Measurements from ENCODE around the gene SLC46A1. TPM values are rescaled to one million over a fixed set of nuclear protein-coding genes. Genes with fewer than 3 reads are reported as not detected.

The SLC46A1 gene
- total RNA-seq, 1 donor from 2014 or later, result 2.7 TPM

- intact Hi-C loops (cut with DNase I), result no loop called here
- no peak for DNase-seq (ENCODE audit: low spot score)
Measured at GRCh38 chr17:28385406-28385805, 20.6 kb downstream of the SLC46A1 start.

- no peak for DNase-seq (ENCODE audit: low spot score)
- intact Hi-C loops (cut with DNase I), result no loop called here
Measured at GRCh38 chr17:28385037-28385400, 21.0 kb downstream of the SLC46A1 start.

- intact Hi-C loops (cut with DNase I), result no loop called here
- no peak for DNase-seq (ENCODE audit: low spot score)
Measured at GRCh38 chr17:28384281-28385036, 21.6 kb downstream of the SLC46A1 start.

GRCh38 chr17:28381141-28381825 is 24.7 kb downstream of the SLC46A1 start:
- no peak for DNase-seq (ENCODE audit: low spot score)
- intact Hi-C loops (cut with DNase I), result no loop called here

- intact Hi-C loops (cut with DNase I), result no loop called here
- no peak for DNase-seq (ENCODE audit: low spot score)
Measured at GRCh38 chr17:28379814-28380801, 25.9 kb downstream of the SLC46A1 start.

- peak; percentile 60 for DNase-seq (ENCODE audit: low spot score)
- intact Hi-C loops (cut with DNase I), result loop anchor here (5.0 kb wide), 1 partner anchor 36 kb away; the partner anchor contains the start of genes IFT20 and TNFAIP1
Measured at GRCh38 chr17:28372945-28373274, 33.1 kb downstream of the SLC46A1 start.

GRCh38 chr17:28372203-28372944 is 33.6 kb downstream of the SLC46A1 start:
- DNase-seq (ENCODE audit: low spot score), result no peak
- intact Hi-C loops (cut with DNase I), result loop anchor here (5.0 kb wide), 1 partner anchor 35 kb away; the partner anchor contains the start of genes IFT20 and TNFAIP1

GRCh38 chr17:28371245-28372202 is 34.5 kb downstream of the SLC46A1 start, which contains the start of gene SARM1:
TSS of gene SARM1 (plus strand) at chr17:28371694. CDS start at chr17:28372033, 339 bp downstream.
- DNase-seq (ENCODE audit: low spot score), result peak; percentile 94
- intact Hi-C loops (cut with DNase I), result loop anchor here (5.0 kb wide), 1 partner anchor 34 kb away; the partner anchor contains the start of genes IFT20 and TNFAIP1

- no peak for DNase-seq (ENCODE audit: low spot score)
- intact Hi-C loops (cut with DNase I), result loop anchor here (5.0 kb wide), 1 partner anchor 33 kb away; the partner anchor contains the start of genes IFT20 and TNFAIP1
Measured at GRCh38 chr17:28370744-28371103, 35.3 kb downstream of the SLC46A1 start.

- intact Hi-C loops (cut with DNase I), result loop anchor here (5.0 kb wide), 1 partner anchor 33 kb away; the partner anchor contains the start of genes IFT20 and TNFAIP1
Measured at GRCh38 chr17:28370035-28370743, 35.8 kb downstream of the SLC46A1 start, which contains the start of gene VTN. TSS of gene VTN (minus strand) at chr17:28370307. CDS start at chr17:28370203, 104 bp downstream.

GRCh38 chr17:28369684-28370034 is 36.4 kb downstream of the SLC46A1 start:
- no peak for DNase-seq (ENCODE audit: low spot score)
- intact Hi-C loops (cut with DNase I), result loop anchor here (5.0 kb wide), 1 partner anchor 32 kb away; the partner anchor contains the start of genes IFT20 and TNFAIP1

More at GRCh38 chr17:28370035-28370743, 35.8 kb downstream of the SLC46A1 start, which contains the start of gene VTN:
- no peak for DNase-seq (ENCODE audit: low spot score)

GRCh38 chr17:28368915-28369683 is 36.9 kb downstream of the SLC46A1 start:
- intact Hi-C loops (cut with DNase I), result no loop called here
- no peak for DNase-seq (ENCODE audit: low spot score)

GRCh38 chr17:28368306-28368831 is 37.6 kb downstream of the SLC46A1 start:
- no peak for DNase-seq (ENCODE audit: low spot score)

GRCh38 chr17:28367641-28368305 is 38.2 kb downstream of the SLC46A1 start:
- intact Hi-C loops (cut with DNase I), result no loop called here

More at GRCh38 chr17:28368306-28368831, 37.6 kb downstream of the SLC46A1 start:
- intact Hi-C loops (cut with DNase I), result no loop called here

GRCh38 chr17:28366605-28367004 is 39.4 kb downstream of the SLC46A1 start:
- intact Hi-C loops (cut with DNase I), result no loop called here
- no peak for DNase-seq (ENCODE audit: low spot score)

More at GRCh38 chr17:28367641-28368305, 38.2 kb downstream of the SLC46A1 start:
- peak; percentile 41 for DNase-seq (ENCODE audit: low spot score)
